Stimulated activated CD4-positive, alpha-beta T cell treated with anti-CD3 and anti-CD28 coated beads, TNF-alpha, amount 100 ng/mL, for 1 hour (primary cell): Measurements from ENCODE around the gene HAPLN2.
"Not testable (repeated sequence)": the region's sequence is repeated elsewhere in the genome, so short reads cannot be mapped to it uniquely, and the experiment has no call there.

Experiments
- DNase-seq, 3 donors: peaks; one replicate each; pipeline ENCODE4 v3.0.0-alpha.2; 2020; ENCODE audit warnings: low read depth in 3 of 3, low spot score in 1 of 3

HAPLN2 gene

DNA sequence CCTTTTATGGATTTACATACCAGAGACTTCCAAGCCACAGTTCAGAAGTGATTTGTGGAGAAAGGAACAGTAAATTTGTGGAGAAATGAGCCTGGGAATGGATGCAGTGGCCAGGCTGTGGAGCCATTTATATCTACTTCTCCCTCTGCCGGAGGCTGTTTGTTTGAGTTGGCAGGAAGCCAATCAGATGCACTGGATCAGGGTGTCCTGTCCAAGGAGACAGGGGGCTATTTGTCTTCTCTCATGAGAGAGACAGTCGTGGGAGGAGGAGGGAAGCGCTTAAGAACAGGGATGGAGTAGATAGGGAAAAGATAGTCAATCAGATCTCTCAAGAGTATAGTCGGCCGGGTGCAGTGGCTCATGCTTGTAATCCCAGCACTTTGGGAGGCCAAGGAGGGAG, 2.8 kb upstream of the HAPLN2 start:
- no peak for DNase-seq

DNA sequence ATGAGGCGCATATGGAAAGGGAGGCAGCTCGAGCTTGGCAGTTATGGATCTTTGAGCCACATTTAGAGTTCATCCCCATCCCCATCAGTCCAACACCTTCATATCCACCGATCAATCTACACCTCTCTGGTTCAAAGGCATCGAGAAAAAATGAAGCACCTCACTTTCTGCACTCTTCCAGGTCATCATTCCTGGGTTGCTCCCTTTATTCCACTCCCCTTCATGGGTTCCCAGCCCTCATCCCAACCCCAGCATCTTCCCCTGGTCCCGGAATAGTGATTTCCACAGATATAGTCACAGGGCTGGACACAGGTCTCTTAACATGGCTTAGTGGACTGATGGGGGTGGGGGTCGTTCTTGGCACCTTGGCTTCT, 354 bp downstream of the HAPLN2 start:
- no peak for DNase-seq

DNA sequence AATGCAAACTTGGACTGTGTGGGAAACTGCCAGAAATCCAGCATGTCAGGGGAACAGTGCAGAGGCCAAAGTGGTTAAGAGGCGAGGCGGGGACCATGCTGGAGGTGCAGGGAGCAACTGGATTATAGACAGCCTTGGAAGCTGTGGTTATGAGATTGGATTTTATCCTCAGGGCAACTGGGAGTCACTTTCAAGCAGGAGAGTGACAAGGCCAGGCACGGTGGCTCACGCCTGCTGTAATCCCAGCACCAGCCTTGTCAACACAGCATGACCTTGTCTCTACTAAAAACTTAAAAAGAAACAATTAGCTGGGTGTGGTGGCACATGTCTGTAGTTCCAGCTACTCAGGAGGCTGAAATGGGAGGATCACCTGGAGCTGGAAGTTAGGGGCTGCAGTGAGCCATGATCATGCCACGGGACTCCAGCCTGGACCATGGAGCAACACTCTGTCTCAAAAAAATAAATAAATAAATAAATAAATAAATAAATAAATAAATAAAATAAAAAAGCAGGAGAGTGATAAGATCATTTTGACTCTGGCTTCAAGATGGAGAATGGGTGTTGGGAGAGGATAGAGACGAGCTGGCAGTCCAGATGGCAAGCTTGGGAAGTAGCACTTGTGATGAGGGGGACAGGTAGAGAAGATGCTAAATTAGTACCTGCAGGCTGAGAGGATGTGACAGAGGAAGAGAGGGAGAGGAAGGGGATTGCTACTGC, 3.5 kb downstream of the HAPLN2 start:
- no peak for DNase-seq

DNA sequence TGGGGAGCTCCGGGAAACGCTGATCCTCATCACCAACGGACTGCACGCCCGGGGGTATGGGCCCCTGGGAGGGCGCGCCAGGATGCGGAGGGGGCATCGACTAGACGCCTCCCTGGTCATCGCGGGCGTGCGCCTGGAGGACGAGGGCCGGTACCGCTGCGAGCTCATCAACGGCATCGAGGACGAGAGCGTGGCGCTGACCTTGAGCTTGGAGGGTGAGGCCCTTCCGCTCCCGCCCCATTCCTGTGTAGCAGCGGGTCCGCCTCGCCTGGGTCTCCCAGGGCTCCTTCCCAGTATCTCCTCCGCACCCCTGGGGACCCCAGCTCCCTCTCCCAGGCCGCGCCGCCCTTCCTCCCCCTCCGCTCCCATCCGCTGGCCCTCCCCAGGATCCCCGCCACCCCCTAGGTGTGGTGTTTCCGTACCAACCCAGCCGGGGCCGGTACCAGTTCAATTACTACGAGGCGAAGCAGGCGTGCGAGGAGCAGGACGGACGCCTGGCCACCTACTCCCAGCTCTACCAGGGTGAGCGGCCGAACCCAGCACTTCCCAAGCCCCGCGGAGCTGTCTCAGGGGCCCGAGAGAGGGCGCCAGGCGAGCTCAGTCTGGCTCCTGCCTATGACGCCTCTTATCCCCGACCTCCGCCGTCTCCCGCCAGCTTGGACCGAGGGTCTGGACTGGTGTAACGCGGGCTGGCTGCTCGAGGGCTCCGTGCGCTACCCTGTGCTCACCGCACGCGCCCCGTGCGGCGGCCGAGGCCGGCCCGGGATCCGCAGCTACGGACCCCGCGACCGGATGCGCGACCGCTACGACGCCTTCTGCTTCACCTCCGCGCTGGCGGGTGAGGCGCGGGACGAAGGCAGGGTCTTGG, 5.0 kb downstream of the HAPLN2 start:
- DNase-seq: no peak

DNA sequence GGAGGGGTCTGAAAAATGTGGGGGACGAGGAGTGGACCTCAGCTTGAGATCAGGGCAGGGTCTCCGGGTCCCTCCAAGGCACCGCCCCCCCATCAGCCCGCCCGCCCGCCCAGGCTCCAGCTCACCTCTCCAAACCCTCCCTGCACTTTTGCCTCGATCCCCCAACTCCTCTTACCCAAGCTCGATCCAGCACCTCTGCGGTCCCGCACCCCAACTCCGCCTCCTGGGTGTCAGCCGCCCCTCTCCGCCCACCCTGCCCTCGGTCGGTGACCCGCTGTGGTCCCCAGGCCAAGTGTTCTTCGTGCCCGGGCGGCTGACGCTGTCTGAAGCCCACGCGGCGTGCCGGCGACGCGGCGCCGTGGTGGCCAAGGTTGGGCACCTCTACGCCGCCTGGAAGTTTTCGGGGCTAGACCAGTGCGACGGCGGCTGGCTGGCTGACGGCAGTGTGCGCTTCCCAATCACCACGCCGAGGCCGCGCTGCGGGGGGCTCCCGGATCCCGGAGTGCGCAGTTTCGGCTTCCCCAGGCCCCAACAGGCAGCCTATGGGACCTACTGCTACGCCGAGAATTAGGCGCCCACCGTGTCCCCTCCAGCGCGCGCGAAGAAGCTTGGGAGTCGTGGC, 5.7 kb downstream of the HAPLN2 start:
- no peak for DNase-seq

DNA sequence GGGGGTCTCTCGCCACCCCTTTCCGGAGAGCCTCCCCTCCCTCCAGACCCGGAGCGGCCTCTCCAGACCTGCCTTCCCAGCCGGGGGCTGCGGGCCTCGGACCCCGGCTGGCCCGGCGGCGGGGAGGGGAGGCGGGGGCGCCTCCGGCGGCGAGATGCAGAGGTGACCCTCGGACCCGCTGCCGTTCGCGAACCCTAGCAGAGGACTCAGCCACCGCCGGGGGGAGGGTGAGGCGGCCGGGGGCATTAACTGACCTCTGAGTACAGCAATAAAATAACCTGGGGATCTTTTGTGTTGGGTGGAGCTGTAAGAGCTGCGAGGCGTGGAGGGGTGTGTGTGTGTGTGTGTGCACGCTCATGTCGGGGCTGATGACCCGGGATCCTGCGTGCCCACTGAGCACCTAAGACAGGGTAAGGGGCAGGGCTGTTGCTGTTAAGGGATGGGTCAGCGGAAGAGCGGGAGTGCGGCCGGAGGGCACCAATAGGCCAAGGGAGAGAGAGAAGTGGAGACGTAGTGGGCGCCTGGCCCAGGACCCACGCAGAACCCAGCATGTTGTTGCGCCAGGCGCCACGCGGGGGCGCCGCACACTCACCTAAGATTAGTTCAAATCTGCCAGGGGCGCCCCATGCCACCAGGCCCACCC, 6.3 kb downstream of the HAPLN2 start:
- peak; percentile 25 to 64 (median 47) for DNase-seq

DNA sequence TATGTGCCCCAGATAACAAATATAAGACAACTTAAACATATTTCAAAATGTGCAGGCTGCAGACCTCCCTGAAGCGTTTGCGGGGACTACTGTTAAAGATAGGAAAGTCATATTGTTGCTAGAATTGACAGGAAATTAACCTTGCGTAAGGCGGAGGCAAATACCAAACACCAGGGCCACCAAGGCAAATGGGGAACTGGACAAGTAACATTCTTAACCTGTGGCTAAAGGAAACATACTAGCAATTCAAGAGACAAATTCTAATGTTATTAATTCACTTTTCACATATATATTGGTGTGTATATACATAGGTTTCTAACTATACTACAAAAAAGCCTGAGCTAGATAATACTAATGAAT, 6.8 kb downstream of the HAPLN2 start:
- DNase-seq: no peak

DNA sequence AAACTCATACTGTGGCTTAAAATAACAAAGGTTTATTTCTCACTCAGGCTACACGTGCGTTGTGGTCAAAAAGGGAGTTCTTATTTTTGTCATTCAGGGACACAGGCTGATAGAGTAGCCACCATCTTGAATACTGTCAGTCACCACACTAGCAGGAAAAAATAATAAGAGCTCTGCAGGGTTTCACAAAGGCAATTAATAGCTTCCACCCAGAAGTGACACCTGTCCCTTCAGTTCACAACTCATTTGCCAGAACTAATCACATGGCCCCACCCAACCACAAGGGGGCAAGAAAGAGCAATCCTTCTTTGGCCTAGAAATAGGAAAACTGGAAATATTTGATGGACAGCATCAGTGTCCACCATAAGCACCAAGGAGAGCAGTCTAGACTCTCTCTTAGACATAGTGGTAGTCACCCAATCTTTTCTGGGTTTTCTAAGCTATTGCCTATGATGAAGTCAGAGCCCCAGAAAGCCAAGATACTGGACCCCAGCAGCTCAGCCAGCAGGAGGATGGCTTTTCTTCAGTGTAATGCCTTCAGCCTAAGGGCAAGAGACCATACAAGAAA, 8.2 kb downstream of the HAPLN2 start:
- no peak for DNase-seq

DNA sequence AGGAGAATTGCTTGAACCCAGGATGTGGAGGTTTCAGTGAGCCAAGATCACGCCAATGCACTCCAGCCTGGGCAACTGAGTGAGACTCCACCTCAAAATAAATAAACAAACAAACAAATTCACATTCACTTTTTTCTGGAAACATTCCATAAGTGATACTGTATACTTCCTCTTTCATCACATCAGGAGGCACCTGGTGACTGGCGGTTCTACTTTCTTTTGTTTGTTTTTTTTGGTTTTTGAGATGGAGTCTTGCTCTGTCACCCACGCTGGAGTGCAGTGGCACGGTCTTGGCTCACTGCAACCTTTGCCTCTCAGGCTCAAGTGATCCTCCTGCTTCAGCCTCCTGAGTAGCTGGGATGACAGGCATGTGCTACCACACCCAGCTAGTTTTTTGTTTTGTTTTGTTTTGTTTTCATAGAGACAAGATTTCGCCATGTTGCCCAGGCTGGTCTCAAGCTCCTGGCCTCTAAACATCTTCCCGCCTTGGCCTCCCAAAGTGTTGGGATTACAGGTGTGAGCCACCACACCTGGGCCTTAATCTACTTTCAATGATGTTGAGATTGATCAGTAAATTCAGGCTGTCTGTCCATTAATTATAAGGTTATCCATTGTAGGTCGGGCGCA, 10.7 kb downstream of the HAPLN2 start:
- no peak for DNase-seq

DNA sequence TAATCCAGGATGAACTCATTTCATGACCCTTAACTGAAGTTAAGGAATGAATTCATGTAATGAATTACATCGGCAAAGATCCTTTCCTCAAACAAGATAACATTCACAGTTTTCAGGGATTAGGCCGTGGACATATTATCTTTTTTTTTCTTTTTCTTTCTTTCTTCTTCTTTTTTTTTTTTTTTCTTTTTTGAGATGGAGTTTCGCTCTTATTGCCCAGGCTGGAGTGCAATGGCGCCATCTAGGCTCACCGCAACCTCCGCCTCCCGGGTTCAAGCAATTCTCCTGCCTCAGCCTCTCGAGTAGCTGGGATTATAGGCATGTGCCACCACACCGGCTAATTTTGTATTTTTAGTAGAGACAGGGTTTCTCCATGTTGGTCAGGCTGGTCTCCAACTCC, 11.9 kb downstream of the HAPLN2 start:
- not testable (repeated sequence) for DNase-seq

DNA sequence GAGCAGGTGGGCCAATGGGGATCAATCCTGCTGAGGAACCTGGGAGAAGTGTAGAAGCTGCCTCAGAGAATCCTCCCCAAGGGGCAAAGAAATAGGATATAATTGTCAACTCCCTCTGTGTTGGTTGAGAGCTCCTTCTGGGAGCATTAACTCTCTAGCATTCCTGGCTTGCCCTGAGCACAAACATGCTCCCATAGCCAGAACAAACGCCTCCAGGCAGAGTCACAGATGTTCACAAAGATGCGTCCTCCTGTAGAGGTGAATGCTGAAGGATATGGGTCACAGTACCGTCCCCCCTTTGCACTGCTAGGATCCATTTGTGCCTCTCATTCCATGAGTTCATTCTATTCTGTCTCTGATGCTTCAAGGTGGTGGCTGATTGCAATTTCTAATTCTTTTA, 13.1 kb downstream of the HAPLN2 start:
- no peak for DNase-seq

DNA sequence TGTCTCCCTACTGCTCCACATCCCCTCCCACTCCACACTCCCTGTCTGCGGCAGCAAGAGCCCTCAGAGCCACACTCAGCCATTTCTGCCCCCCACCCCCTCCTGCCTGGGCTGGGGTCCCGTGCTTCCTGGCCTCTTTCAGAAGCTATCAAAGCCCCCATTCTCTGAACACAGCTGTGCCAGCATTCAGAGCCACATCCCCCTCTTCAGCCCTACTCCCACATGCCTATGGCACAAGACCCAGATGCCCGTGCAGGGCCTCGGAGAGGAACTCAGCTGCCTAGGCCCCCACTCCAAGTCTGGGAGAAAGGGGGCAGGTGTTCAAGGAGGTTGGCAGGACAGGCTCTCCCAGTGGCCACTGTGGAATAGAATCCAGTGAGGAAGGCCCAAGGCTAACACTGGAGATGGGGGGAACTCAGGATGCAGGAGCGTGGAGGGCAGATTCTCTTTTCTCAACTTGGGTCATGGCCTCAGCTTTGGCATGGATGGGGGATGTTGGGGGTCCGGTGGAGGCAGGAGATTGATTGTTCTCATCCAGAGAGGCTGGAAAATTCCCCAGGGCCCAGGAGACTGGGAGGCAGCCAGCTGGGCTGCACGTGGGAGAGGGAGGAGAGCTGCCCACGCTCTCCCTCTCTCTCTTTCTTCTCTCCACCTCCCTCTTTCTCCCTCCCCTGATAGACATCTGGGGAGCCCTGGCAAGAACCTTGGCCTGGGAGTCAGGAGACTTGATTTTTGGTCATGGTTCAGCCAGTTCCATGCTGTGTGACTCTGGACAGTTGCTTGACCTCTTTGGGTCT, 19.2 kb downstream of the HAPLN2 start:
- DNase-seq: no peak

DNA sequence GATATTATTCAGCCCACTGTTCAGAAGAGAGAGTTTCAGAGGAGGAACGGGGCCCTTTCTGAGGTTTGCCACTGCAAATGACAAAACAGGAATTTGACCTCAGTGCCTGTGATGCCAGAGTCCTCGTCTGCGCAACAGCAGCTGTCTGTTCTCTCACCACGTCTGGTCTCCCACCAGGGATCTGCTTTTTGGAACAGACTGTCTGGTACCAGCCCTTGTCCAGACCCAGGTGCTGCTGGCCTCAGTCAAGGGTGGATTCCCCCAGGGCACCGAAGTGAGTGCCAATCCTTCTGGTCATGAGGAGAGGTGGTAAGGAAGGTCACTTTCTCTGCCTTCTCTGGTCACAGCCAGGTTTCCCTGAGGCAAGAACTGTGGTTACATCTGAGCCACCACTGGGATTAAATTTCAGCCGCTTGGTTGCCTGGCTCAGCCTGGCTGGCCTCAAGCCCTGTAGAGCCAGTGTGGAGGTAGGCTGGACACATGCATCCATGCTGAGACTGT, 20.4 kb downstream of the HAPLN2 start:
- DNase-seq: no peak

DNA sequence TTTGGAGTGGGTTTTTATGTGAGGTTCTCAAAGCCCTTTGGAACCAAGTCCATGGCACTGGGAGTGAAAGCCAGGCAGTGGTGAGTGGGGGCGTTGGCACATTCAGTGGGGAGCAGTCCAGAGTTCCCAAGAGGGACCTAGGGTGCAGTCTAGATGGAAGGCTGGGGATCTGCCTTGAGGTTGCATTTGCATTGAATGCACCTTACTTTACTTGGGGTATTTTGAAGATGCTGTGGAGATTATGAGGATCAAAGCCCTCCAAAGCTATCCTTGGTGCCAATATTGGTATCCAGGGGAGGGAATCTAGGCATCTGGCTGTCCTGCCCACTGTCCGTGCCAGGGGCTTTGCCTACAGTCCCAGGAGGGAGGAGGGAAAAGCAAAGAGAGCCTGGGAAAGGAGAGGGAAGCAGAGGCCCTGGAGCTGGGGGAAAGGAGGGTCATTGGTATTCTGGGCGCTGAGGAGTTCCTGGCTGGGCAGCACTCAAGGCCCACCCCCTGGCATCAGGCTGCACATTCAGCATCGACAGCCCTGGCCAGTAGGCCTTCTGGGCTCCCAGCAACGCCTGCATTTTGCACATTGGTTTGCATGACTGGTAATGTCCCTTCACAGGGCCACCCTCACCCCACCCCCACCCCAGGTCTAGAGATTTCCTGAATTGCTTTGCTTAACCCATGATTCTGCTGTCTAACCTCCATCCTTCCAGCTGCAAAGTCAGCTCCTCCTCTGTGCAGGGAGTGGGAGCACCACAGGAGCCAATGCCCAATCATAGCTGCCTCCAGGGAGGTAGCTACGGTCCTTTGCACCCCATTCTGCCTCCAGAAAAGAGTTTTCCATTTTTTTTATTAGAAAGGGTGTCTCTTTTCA, 21.9 kb downstream of the HAPLN2 start:
- DNase-seq: no peak

DNA sequence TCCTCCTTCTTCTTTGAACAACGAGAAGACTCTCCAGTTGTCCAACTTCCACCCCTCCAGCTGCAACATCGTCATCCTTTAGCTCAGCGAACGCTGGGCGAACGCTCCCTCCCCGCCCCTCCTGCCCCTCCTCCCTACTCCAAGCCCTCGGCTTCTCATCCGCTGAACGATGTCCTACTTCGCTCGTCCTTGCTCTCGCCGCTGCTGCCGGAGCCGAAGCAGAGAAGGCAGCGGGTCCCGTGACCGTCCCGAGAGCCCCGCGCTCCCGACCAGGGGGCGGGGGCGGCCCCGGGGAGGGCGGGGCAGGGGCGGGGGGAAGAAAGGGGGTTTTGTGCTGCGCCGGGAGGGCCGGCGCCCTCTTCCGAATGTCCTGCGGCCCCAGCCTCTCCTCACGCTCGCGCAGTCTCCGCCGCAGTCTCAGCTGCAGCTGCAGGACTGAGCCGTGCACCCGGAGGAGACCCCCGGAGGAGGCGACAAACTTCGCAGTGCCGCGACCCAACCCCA, 22.6 kb downstream of the HAPLN2 start, which contains the start of gene BCAN:
BCAN (plus strand) TSS at position 357 of the 504 bp plus-strand sequence. CDS start 3,938 bp downstream, outside the sequence.
- no peak for DNase-seq

DNA sequence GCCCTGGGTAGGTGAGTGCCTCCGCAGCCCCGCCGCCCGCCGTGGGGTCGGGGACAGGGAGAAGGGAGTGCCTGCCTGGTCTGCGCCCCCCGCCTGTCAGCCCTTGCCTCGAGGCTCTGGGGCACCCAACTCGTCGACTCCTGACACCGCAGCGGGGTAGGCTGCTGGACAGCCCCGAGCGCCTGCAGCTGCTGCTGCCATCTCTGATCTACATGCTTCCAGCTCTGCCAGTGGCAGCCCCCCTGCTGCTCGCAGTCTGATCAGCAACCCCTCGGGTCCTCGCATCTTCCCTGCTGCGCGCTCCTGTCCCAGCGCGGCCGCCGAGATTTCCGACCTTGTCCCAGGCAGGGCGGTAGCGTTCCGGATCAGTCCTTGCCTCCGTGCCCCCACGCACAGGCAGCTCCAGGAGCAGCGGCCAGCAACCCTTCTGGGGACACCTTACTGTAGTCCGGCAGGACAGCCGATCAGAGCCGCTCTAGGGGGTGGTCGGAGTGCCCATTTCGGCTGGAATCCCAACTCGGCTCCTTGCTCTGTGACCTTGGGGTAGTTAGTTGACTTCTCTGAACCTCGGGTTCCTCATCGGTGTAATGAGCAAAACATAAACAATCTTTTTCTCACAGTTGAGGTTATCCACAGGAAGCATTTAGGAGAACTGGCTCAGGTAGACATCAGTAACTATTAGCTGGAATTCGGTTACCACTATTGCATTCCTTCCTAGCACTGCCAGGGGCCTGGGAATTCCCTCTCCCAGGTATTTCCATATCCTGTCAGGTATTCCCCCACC, 23.2 kb downstream of the HAPLN2 start:
- no peak for DNase-seq

DNA sequence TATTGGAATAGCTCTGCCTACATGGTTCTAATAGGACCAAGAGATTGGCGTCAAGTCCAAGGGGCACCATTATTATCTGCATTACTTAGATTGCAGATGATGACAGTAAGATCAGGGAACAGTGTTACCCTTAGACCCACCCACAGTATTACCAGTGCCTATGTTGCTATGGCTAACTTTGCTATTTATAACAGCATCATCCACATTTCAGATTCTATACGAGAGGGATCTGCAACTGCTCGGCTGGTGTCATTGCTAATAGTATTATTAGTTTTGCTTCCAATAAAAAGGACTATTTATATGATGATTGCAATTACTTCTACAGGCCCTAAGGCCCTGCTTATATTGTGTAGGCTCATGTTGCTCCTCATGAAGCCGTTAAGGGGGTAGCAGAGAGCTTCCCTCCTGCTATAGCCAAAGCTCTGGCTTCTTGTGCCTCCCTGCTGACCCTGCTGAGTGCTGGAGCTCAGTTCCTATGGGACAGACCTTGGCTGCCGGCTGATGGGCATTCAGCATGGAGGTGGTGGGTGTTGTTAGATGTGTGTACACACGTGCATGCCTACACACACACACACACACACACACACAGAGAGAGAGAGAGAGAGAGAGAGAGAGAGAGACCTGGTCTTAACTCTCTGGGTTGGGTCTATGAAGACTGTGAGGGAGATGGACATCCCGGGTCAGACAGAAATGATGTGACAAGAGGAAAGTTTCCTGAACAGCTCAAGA, 24.0 kb downstream of the HAPLN2 start:
- no peak for DNase-seq
